Liver (tissue), 9 donors: ENCODE results near the gene CDH13. TPM values are rescaled to one million over a fixed set of nuclear protein-coding genes. Genes with fewer than 3 reads are reported as not detected.

Experiments
- DNase-seq: peaks from one replicate; pipeline ENCODE4 v3.0.0-alpha.2; 2017; ENCODE audit warnings: low spot score
- H3K27ac ChIP-seq, 2 donors: one replicate each; pipeline ENCODE4 v1.7.0; 2013; ENCODE audit warnings: inconsistent platforms in 2 of 2, low read length in 2 of 2, control low read depth in 1 of 2, low read depth in 1 of 2, mild to moderate bottlenecking in 1 of 2
- H3K27me3 ChIP-seq, 4 donors: one replicate each; pipeline versions ENCODE4 v1.6.1 to v1.7.0; 2013; ENCODE audit warnings: low read length in 3 of 4, inconsistent platforms in 1 of 4, mild to moderate bottlenecking in 1 of 4, moderate library complexity in 1 of 4; ENCODE audit not compliant: control insufficient read depth in 4 of 4, insufficient read depth in 4 of 4
- H3K36me3 ChIP-seq, 4 donors: one replicate each; pipeline versions ENCODE4 v1.6.1 to v1.7.0; 2013; ENCODE audit warnings: low read length in 3 of 4, mild to moderate bottlenecking in 3 of 4, low read depth in 1 of 4, moderate library complexity in 1 of 4; ENCODE audit not compliant: control insufficient read depth in 4 of 4, insufficient read depth in 3 of 4
- H3K4me1 ChIP-seq, 4 donors: one replicate each; pipeline versions ENCODE4 v1.6.1 to v1.7.0; 2013; ENCODE audit warnings: low read length in 3 of 4, mild to moderate bottlenecking in 3 of 4, moderate library complexity in 1 of 4; ENCODE audit not compliant: control insufficient read depth in 4 of 4, insufficient read depth in 4 of 4
- H3K4me3 ChIP-seq, 3 donors: one replicate each; pipeline versions ENCODE4 v1.6.1 to v1.7.0; 2013; ENCODE audit warnings: low read length in 3 of 3, control low read depth in 1 of 3, low read depth in 1 of 3, mild to moderate bottlenecking in 1 of 3
- H3K9ac ChIP-seq, 2 donors: one replicate each; pipeline ENCODE4 v1.7.0; 2013; ENCODE audit warnings: low read length in 2 of 2, mild to moderate bottlenecking in 2 of 2, moderate library complexity in 2 of 2, control low read depth in 1 of 2, low read depth in 1 of 2
- H3K9me3 ChIP-seq, 4 donors: one replicate each; pipeline versions ENCODE4 v1.6.1 to v1.7.0; 2013; ENCODE audit warnings: low read length in 3 of 4; ENCODE audit not compliant: control insufficient read depth in 4 of 4
- CTCF ChIP-seq: fragments of 150-350 bp; IDR thresholded peaks from 2 replicates; pipeline ENCODE4 v1.5.1; 2017; ENCODE audit warnings: improper control_type of control experiment, low read depth, low read length; ENCODE audit not compliant: missing input control
- EGR1 ChIP-seq, 2 donors: IDR thresholded peaks; 2 replicates each; pipeline ENCODE4 v1.6.1; 2016 to 2018; ENCODE audit warnings: antibody characterized with exemption in 2 of 2, low read depth in 2 of 2
- HNF4A ChIP-seq, 2 donors: conservative IDR thresholded peaks; 2 replicates each; pipeline ENCODE4 v1.6.1; 2016; ENCODE audit warnings: antibody characterized with exemption in 2 of 2, mild to moderate bottlenecking in 2 of 2
- JUND ChIP-seq, 2 donors: IDR thresholded peaks; 2 replicates each; pipeline ENCODE4 v1.6.1; 2016; ENCODE audit warnings: antibody characterized with exemption in 2 of 2
- MAX ChIP-seq: IDR thresholded peaks from 2 replicates; pipeline ENCODE4 v1.6.1; 2016; ENCODE audit warnings: antibody characterized with exemption
- NR2F2 ChIP-seq: IDR thresholded peaks from 2 replicates; pipeline ENCODE4 v1.6.1; 2016; ENCODE audit warnings: antibody characterized with exemption
- REST ChIP-seq: IDR thresholded peaks from 2 replicates; pipeline ENCODE4 v1.6.1; 2016; ENCODE audit warnings: antibody characterized with exemption, mild to moderate bottlenecking
- TAF1 ChIP-seq: conservative IDR thresholded peaks from 2 replicates; pipeline ENCODE4 v1.6.1; 2016; ENCODE audit warnings: antibody characterized with exemption, mild to moderate bottlenecking
- YY1 ChIP-seq: IDR thresholded peaks from 2 replicates; pipeline ENCODE4 v1.6.1; 2016; ENCODE audit warnings: antibody characterized with exemption, mild to moderate bottlenecking
- WGBS: extraction: QIAGEN DNeasy Blood & Tissue Kit; methylation state at CpG from one replicate; pipeline ENCODE4 v1.1.7; 2013; 5-methylcytosine and 5-hydroxymethylcytosine counted together
- polyA plus RNA-seq, 2 donors: library from polyadenylated mRNA; stranded (reverse) in 1 of 2; unstranded in 1 of 2; fragments of 200-250 nt in 1 of 2; fragments of >200 nt in 1 of 2; fragmentation: Nextera tagmentation in 1 of 2; extraction: Ambion mirVana in 1 of 2; gene quantifications; one replicate each; pipeline versions ENCODE4 v1.2.1 to v1.2.3, GENCODE V29; 2013 to 2015
- total RNA-seq, 2 donors: library from RNA; depleted of rRNA; stranded (reverse); fragments of >200 nt; gene quantifications; one replicate each; pipeline ENCODE4 v1.2.3, GENCODE V29; 2014
- TF ChIP-seq, protein P1 (sequence below): IDR thresholded peaks from 2 replicates; pipeline ENCODE4 v1.6.1; 2016; ENCODE audit warnings: antibody characterized with exemption
- donor health status: healthy.
- donor health status: healthy.
- donor health status: healthy.
- donor health status: healthy.
- donor health status: healthy.

Gene CDH13
- total and polyA plus RNA-seq, 4 donors = 0.21 to 1.5 (median 0.58) TPM

DNA sequence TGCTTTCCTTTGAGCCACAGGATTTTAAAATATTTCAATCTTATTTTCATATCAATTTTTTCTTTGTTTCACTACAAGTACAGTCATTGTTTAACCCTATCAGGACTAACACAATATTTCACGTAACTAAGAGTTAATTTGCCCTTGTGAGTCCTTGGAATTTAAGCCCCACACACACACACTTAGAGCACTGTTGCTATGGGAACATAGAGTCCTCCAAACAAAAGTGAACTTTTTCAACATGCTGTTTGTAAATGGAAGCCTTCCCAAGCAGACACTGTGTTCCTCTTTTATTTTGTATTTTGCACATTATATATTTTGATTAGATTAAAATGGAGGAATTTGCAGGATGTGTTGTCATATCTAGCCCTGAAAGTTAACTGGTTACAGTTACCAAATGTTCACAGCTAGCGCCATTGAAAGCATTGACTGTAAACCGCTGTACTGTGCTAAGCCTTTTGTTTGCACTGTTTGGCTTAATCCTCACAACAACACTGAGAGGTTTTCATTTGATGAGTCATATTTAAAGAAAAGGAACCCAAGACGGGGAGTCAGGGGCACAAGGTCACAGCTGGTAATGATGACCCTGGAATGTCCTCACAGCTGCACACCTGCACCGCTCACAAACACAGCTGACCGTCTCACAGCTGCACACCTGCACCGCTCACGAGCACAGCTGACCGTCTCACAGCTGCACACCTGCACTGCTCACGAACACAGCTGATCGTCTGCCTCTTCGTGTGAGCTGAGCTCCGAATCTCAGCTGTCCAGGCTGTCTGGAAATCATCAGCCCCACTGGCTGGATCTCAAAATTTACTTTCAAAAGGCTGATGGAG, 1187.3 kb downstream of the CDH13 start:
- H3K27me3 ChIP-seq = no peaks in the 10 kb centered on the region
- peaks cover 0 to 5% (median 2%) of the 10 kb centered on the region in 4 donors for H3K36me3 ChIP-seq
- 52% methylated on average over 13 of the region's 13 CpGs for WGBS
- TF ChIP-seq JUND (IDR thresholded peaks at IDR 0.05) = no peak
- peak; percentile 19 for TF ChIP-seq MAX
- no peak for DNase-seq
- no peak overlapping the region for H3K4me3 ChIP-seq
- peaks cover 2 to 5% (median 2%) of the 10 kb centered on the region in 4 donors for H3K4me1 ChIP-seq
- no peak overlapping the region for H3K9ac ChIP-seq
- H3K9me3 ChIP-seq = no peaks in the 10 kb centered on the region
- H3K27ac ChIP-seq = no peak overlapping the region

DNA sequence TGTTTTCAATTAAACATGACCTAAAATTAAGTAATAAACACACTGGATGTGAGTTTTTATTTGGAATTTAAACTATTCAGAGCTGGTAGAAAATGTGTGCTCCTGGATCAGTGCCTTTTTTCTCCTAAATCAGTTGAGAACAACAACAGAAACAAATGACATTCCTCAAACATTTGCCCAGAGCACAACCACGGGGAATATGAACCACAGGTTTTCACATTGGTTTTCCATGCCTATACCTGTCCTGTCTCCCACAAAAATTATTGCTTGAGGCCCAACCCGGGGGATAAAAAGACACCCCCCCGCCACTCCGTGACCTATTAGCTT, 1187.9 kb downstream of the CDH13 start:
- Histone ChIP-seq H3K9me3 (no peaks in the 10 kb centered on the region), H3K4me1 (no peaks in the 10 kb centered on the region), H3K27ac (no peak overlapping the region), H3K36me3 (peaks cover 0 to 5% (median 2%) of the 10 kb centered on the region in 4 donors), H3K4me3 (no peak overlapping the region), H3K9ac (no peak overlapping the region), H3K27me3 (no peaks in the 10 kb centered on the region)
- no peak for DNase-seq
- 82% methylated on average over 4 of the region's 4 CpGs for WGBS
- TF ChIP-seq EGR1 (IDR thresholded peaks at IDR 0.05; ENCODE audit: low read depth in 2 of 2) = no peak

GRCh38 chr16:83817022-83817421, 1190.3 kb downstream of the CDH13 start:
- H3K4me3 ChIP-seq = no peak overlapping the region
- no peaks in the 10 kb centered on the region for H3K9me3 ChIP-seq
- no peaks in the 10 kb centered on the region for H3K4me1 ChIP-seq
- WGBS = 91% methylated on average over 12 of the region's 12 CpGs
- peaks cover 0 to 3% (median under 1%) of the 10 kb centered on the region in 4 donors for H3K36me3 ChIP-seq
- no peak overlapping the region for H3K9ac ChIP-seq
- no peak overlapping the region for H3K27ac ChIP-seq
- DNase-seq = no peak
- H3K27me3 ChIP-seq = no peaks in the 10 kb centered on the region
- TF ChIP-seq EGR1 (IDR thresholded peaks at IDR 0.05; ENCODE audit: low read depth in 2 of 2) = no peak
- TF ChIP-seq NR2F2 = no peak
- no peak for TF ChIP-seq CTCF
- no peak for TF ChIP-seq MAX
- TF ChIP-seq, protein P1, sequence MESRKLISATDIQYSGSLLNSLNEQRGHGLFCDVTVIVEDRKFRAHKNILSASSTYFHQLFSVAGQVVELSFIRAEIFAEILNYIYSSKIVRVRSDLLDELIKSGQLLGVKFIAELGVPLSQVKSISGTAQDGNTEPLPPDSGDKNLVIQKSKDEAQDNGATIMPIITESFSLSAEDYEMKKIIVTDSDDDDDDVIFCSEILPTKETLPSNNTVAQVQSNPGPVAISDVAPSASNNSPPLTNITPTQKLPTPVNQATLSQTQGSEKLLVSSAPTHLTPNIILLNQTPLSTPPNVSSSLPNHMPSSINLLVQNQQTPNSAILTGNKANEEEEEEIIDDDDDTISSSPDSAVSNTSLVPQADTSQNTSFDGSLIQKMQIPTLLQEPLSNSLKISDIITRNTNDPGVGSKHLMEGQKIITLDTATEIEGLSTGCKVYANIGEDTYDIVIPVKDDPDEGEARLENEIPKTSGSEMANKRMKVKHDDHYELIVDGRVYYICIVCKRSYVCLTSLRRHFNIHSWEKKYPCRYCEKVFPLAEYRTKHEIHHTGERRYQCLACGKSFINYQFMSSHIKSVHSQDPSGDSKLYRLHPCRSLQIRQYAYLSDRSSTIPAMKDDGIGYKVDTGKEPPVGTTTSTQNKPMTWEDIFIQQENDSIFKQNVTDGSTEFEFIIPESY = no peak
- TF ChIP-seq HNF4A (conservative IDR thresholded peaks at IDR 0.05) = no peak
- TF ChIP-seq REST = no peak
- TF ChIP-seq TAF1 = no peak
- no peak for TF ChIP-seq YY1
